Measurements from ENCODE around the gene GALC. TPM values are rescaled to one million over a fixed set of nuclear protein-coding genes. Genes with fewer than 3 reads are reported as not detected.

GALC gene
- total RNA-seq, 1 donor = 19.9 TPM

GRCh38 chr14:87992346-87992717, 650 bp downstream of the GALC start:
- no peak for TF ChIP-seq CTCF (IDR thresholded peaks at IDR 0.05; ENCODE audit: insufficient read depth, low read depth, low read length)
- peak overlapping the region; percentile 71 for H3K4me3 ChIP-seq (ENCODE audit: low read depth, low read length)
- DNase-seq (ENCODE audit: low read depth) = peak; percentile 31

DNA sequence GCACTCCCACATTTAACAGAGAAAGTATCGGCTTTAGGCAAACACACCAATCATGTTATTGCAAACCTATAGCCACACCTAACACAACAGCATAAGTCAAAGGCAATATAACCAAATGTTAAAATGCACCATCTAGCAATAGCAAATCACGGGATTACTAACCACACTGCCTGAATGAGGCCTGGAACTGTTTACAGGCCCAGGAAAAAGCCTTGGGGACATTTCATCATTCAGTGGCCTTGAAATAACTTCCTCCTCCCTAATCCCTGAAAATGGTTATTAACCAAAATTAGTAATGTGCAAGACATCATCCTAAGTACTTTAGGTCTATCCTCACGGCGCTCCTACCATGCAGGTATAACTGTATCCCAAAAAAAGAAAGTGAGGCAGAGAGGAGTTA, 2.3 kb downstream of the GALC start:
- TF ChIP-seq CTCF (IDR thresholded peaks at IDR 0.05; ENCODE audit: insufficient read depth, low read depth, low read length) = no peak
- H3K4me3 ChIP-seq (ENCODE audit: low read depth, low read length) = no peak overlapping the region
- no peak for DNase-seq (ENCODE audit: low read depth)

- no peak for DNase-seq (ENCODE audit: low read depth)
- TF ChIP-seq CTCF (IDR thresholded peaks at IDR 0.05; ENCODE audit: insufficient read depth, low read depth, low read length) = no peak
These were observed 3.1 kb downstream of the GALC start for GRCh38 chr14:87989956-87990299.

DNA sequence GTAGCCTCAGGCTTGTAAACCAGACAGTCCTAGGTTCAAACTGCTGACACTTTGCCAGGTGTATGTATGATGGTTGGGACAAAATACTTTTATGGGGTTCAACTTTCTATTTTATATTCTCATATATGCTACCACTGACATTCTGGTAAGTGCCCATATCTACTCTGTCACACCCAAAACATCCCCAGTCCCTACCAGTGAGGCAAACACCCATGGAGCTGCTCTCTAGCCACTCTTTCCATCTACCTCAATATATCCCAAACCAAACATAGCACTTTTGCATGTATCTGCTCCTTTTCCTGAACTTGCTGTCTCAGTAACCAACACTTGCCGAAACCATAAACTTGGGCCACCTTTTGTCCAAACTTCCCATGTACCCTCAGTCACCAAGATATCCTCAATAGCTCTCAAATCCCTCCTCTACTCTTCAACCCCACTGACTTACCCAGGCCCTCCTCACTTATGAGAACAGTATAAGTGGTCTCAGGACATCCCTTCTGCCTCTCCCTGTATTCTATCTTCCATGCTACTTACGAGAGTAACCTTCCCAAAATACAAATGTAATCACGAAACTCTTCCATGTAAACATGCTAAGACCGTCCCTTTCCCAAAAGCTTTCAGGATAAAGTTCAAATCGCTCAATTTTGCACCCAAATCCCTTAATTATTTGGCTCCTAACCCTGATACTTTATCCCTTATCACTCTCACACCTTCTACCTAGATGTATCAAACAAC, 3.6 kb downstream of the GALC start:
- no peak for DNase-seq (ENCODE audit: low read depth)
- no peak for TF ChIP-seq CTCF (IDR thresholded peaks at IDR 0.05; ENCODE audit: insufficient read depth, low read depth, low read length)
- H3K4me3 ChIP-seq (ENCODE audit: low read depth, low read length) = no peak overlapping the region

More at GRCh38 chr14:87989956-87990299, 3.1 kb downstream of the GALC start:
- H3K4me3 ChIP-seq (ENCODE audit: low read depth, low read length) = no peak overlapping the region

GRCh38 chr14:87979689-87980088, 13.3 kb downstream of the GALC start:
- no peak overlapping the region for H3K4me3 ChIP-seq (ENCODE audit: low read depth, low read length)
- no peak for DNase-seq (ENCODE audit: low read depth)
- no peak for TF ChIP-seq CTCF (IDR thresholded peaks at IDR 0.05; ENCODE audit: insufficient read depth, low read depth, low read length)

DNA sequence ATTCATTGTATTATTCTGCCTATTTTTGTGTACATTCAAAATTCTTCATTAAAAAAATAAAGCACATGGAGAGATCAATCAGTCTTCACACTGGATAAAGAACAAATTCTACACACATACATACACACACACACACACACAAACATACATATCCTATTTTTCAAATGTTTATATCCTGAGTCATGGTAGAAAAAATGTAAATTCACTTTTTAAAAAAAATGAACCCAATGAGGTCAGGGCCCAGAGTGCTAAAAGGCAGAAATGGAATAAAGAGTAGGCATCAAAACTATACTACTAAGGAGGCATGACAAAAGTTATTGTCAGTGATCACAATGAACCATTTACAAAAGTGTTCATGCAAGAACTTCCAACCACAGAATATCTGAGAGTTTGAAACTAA, 17.3 kb downstream of the GALC start:
- no peak for TF ChIP-seq CTCF (IDR thresholded peaks at IDR 0.05; ENCODE audit: insufficient read depth, low read depth, low read length)
- peak; percentile 7 for DNase-seq (ENCODE audit: low read depth)
- H3K4me3 ChIP-seq (ENCODE audit: low read depth, low read length) = no peak overlapping the region

DNA sequence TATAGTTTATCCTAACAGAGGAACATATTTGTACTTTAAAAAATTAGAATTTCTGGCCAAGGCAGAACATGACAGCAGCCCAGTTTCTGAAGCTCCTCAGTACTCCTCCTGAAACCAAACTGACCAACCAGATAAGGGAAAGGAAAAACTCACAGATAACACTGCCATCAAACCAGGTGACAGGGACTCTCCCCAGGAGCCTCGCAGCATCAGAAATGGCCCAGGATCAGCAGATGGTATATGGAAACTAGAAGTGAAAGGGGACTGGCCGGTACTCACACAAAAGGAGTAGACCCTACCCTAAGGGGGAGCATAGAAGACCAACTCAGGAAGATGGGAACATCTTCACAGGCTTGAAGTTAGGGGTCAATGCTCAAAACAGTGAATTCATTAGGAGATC, 22.0 kb downstream of the GALC start:
- no peak for TF ChIP-seq CTCF (IDR thresholded peaks at IDR 0.05; ENCODE audit: insufficient read depth, low read depth, low read length)
- no peak overlapping the region for H3K4me3 ChIP-seq (ENCODE audit: low read depth, low read length)
- no peak for DNase-seq (ENCODE audit: low read depth)

All from fibroblast of villous mesenchyme (primary cell).